DOHH2 (cell line): Measurements from ENCODE around the gene SMC5.

Experiments used
- CTCF ChIP-seq: fragments of 200-600 bp; sonication (generic); IDR thresholded peaks from one replicate; pipeline ENCODE4 v1.5.1; 2014; ENCODE audit warnings: antibody characterized with exemption, mild to moderate bottlenecking, low read depth, low read length; ENCODE audit not compliant: poor library complexity, severe bottlenecking
- EZH2phosphoT487 ChIP-seq: fragments of 200-600 bp; sonication (generic); IDR thresholded peaks from 2 replicates; pipeline ENCODE4 v1.6.1; 2017; ENCODE audit warnings: borderline replicate concordance, mild to moderate bottlenecking, antibody characterized with exemption, low read length, moderate library complexity, mixed read lengths

GRCh38 chr9:70298245-70298771, 39.5 kb downstream of the SMC5 start:
- no peak for TF ChIP-seq EZH2phosphoT487
- TF ChIP-seq CTCF = no peak
